ENCODE measurements around the gene NAV3.

DNA sequence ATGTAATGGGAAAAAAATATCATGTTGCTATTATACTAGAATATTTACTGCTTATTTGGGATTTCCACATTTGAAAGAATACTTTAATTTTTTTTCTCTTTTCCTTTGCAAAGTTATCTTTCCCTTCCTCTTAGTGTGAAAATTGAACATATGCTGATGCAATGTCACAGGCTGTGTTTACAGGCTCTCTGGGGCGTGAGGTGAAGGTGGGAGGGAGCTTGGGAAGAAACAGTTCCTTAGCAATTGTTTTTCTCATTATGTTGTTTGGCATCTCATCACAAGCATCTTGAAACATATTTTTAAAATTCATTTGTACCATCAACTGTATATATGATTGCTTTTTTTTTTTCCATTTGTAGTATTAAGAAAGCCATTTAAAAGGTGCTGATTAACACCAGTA lies 47.9 kb upstream of the NAV3 start:
- TF ChIP-seq, protein P1, sequence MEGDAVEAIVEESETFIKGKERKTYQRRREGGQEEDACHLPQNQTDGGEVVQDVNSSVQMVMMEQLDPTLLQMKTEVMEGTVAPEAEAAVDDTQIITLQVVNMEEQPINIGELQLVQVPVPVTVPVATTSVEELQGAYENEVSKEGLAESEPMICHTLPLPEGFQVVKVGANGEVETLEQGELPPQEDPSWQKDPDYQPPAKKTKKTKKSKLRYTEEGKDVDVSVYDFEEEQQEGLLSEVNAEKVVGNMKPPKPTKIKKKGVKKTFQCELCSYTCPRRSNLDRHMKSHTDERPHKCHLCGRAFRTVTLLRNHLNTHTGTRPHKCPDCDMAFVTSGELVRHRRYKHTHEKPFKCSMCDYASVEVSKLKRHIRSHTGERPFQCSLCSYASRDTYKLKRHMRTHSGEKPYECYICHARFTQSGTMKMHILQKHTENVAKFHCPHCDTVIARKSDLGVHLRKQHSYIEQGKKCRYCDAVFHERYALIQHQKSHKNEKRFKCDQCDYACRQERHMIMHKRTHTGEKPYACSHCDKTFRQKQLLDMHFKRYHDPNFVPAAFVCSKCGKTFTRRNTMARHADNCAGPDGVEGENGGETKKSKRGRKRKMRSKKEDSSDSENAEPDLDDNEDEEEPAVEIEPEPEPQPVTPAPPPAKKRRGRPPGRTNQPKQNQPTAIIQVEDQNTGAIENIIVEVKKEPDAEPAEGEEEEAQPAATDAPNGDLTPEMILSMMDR (conservative IDR thresholded peaks at IDR 0.05; ENCODE audit: low read depth in 2 of 2), result no peak
- TF ChIP-seq POLR2AphosphoS5 (IDR thresholded peaks at IDR 0.05; ENCODE audit: low read depth), result no peak
- TF ChIP-seq CREB1 (CRISPR knock-in tag; IDR thresholded peaks at IDR 0.05; ENCODE audit: low read depth), result no peak
- no peak for TF ChIP-seq EZH2 (IDR thresholded peaks at IDR 0.05; ENCODE audit: low read depth, unreplicated experiment)
- TF ChIP-seq ZNF331 (CRISPR knock-in tag; IDR thresholded peaks at IDR 0.05; ENCODE audit: low read depth), result no peak
- TF ChIP-seq, protein P2, sequence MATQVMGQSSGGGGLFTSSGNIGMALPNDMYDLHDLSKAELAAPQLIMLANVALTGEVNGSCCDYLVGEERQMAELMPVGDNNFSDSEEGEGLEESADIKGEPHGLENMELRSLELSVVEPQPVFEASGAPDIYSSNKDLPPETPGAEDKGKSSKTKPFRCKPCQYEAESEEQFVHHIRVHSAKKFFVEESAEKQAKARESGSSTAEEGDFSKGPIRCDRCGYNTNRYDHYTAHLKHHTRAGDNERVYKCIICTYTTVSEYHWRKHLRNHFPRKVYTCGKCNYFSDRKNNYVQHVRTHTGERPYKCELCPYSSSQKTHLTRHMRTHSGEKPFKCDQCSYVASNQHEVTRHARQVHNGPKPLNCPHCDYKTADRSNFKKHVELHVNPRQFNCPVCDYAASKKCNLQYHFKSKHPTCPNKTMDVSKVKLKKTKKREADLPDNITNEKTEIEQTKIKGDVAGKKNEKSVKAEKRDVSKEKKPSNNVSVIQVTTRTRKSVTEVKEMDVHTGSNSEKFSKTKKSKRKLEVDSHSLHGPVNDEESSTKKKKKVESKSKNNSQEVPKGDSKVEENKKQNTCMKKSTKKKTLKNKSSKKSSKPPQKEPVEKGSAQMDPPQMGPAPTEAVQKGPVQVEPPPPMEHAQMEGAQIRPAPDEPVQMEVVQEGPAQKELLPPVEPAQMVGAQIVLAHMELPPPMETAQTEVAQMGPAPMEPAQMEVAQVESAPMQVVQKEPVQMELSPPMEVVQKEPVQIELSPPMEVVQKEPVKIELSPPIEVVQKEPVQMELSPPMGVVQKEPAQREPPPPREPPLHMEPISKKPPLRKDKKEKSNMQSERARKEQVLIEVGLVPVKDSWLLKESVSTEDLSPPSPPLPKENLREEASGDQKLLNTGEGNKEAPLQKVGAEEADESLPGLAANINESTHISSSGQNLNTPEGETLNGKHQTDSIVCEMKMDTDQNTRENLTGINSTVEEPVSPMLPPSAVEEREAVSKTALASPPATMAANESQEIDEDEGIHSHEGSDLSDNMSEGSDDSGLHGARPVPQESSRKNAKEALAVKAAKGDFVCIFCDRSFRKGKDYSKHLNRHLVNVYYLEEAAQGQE (IDR thresholded peaks at IDR 0.05; ENCODE audit: unreplicated experiment), result no peak
- TF ChIP-seq EZH2phosphoT487 (IDR thresholded peaks at IDR 0.05; ENCODE audit: unreplicated experiment), result no peak
- TF ChIP-seq, protein P3, sequence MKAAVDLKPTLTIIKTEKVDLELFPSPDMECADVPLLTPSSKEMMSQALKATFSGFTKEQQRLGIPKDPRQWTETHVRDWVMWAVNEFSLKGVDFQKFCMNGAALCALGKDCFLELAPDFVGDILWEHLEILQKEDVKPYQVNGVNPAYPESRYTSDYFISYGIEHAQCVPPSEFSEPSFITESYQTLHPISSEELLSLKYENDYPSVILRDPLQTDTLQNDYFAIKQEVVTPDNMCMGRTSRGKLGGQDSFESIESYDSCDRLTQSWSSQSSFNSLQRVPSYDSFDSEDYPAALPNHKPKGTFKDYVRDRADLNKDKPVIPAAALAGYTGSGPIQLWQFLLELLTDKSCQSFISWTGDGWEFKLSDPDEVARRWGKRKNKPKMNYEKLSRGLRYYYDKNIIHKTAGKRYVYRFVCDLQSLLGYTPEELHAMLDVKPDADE (IDR thresholded peaks at IDR 0.05), result no peak
- no peak for TF ChIP-seq JUNB (IDR thresholded peaks at IDR 0.05; ENCODE audit: unreplicated experiment)
- TF ChIP-seq, protein P4, sequence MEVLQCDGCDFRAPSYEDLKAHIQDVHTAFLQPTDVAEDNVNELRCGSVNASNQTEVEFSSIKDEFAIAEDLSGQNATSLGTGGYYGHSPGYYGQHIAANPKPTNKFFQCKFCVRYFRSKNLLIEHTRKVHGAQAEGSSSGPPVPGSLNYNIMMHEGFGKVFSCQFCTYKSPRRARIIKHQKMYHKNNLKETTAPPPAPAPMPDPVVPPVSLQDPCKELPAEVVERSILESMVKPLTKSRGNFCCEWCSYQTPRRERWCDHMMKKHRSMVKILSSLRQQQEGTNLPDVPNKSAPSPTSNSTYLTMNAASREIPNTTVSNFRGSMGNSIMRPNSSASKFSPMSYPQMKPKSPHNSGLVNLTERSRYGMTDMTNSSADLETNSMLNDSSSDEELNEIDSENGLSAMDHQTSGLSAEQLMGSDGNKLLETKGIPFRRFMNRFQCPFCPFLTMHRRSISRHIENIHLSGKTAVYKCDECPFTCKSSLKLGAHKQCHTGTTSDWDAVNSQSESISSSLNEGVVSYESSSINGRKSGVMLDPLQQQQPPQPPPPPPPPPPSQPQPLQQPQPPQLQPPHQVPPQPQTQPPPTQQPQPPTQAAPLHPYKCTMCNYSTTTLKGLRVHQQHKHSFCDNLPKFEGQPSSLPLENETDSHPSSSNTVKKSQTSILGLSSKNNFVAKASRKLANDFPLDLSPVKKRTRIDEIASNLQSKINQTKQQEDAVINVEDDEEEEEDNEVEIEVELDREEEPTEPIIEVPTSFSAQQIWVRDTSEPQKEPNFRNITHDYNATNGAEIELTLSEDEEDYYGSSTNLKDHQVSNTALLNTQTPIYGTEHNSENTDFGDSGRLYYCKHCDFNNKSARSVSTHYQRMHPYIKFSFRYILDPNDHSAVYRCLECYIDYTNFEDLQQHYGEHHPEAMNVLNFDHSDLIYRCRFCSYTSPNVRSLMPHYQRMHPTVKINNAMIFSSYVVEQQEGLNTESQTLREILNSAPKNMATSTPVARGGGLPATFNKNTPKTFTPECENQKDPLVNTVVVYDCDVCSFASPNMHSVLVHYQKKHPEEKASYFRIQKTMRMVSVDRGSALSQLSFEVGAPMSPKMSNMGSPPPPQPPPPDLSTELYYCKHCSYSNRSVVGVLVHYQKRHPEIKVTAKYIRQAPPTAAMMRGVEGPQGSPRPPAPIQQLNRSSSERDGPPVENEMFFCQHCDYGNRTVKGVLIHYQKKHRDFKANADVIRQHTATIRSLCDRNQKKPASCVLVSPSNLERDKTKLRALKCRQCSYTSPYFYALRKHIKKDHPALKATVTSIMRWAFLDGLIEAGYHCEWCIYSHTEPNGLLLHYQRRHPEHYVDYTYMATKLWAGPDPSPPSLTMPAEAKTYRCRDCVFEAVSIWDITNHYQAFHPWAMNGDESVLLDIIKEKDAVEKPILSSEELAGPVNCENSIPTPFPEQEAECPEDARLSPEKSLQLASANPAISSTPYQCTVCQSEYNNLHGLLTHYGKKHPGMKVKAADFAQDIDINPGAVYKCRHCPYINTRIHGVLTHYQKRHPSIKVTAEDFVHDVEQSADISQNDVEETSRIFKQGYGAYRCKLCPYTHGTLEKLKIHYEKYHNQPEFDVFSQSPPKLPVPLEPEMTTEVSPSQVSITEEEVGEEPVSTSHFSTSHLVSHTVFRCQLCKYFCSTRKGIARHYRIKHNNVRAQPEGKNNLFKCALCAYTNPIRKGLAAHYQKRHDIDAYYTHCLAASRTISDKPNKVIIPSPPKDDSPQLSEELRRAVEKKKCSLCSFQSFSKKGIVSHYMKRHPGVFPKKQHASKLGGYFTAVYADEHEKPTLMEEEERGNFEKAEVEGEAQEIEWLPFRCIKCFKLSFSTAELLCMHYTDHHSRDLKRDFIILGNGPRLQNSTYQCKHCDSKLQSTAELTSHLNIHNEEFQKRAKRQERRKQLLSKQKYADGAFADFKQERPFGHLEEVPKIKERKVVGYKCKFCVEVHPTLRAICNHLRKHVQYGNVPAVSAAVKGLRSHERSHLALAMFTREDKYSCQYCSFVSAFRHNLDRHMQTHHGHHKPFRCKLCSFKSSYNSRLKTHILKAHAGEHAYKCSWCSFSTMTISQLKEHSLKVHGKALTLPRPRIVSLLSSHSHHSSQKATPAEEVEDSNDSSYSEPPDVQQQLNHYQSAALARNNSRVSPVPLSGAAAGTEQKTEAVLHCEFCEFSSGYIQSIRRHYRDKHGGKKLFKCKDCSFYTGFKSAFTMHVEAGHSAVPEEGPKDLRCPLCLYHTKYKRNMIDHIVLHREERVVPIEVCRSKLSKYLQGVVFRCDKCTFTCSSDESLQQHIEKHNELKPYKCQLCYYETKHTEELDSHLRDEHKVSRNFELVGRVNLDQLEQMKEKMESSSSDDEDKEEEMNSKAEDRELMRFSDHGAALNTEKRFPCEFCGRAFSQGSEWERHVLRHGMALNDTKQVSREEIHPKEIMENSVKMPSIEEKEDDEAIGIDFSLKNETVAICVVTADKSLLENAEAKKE (CRISPR knock-in tag; IDR thresholded peaks at IDR 0.05), result no peak
